ENCODE data around the gene PRRX1.

The PRRX1 gene

DNA sequence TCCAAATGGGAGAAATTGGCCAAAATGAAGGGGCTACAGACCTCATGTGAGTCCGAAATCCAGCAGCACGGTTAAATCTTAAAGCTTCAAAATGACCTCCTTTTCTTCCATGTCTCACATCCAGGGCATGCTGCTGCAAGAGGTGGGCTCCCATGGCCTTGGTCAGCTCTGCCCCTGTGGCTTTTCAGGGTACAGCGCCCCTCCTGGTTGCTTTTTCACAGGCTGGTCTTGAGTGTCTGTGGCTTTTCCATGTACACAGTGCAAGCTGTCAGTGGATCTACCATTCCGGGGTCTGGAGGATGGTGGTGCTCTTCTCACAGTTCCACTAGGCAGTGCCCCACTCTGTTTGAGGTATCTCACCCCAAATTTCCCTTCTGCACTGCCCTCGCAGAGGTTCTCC is 78.7 kb downstream of the PRRX1 start:
- no peaks in the 10 kb centered on the region for H3K4me1 ChIP-seq (ENCODE audit: control insufficient read depth, insufficient read depth, low read length)
- no peak overlapping the region for H3K4me3 ChIP-seq (ENCODE audit: low read depth, low read length)
- H3K27ac ChIP-seq (ENCODE audit: low read depth, low read length), result no peak overlapping the region
- peaks cover 17% of the 10 kb centered on the region for H3K9me3 ChIP-seq (ENCODE audit: control insufficient read depth, insufficient read depth, low read depth, low read length)
- no peaks in the 10 kb centered on the region for H3K36me3 ChIP-seq (ENCODE audit: control insufficient read depth, insufficient read depth, low read length)
- peaks cover 3% of the 10 kb centered on the region; the same call in 1 of the 2 replicates for H3K27me3 ChIP-seq (ENCODE audit: control insufficient read depth, insufficient read depth, low read length)
- no peak overlapping the region for H3K9ac ChIP-seq (ENCODE audit: low read length)

- Histone ChIP-seq H3K4me3 (ENCODE audit: low read depth, low read length) (no peak overlapping the region), H3K27ac (ENCODE audit: low read depth, low read length) (no peak overlapping the region), H3K27me3 (ENCODE audit: control insufficient read depth, insufficient read depth, low read length) (peaks cover 6% of the 10 kb centered on the region; the same call in 1 of the 2 replicates), H3K9ac (ENCODE audit: low read length) (no peak overlapping the region), H3K4me1 (ENCODE audit: control insufficient read depth, insufficient read depth, low read length) (no peaks in the 10 kb centered on the region), H3K36me3 (ENCODE audit: control insufficient read depth, insufficient read depth, low read length) (no peaks in the 10 kb centered on the region), H3K9me3 (ENCODE audit: control insufficient read depth, insufficient read depth, low read depth, low read length) (peaks cover 17% of the 10 kb centered on the region)
Observed at GRCh38 chr1:170743083-170743482, 79.2 kb downstream of the PRRX1 start.

GRCh38 chr1:170749549-170749948 is 85.6 kb downstream of the PRRX1 start:
- Histone ChIP-seq H3K27me3 (ENCODE audit: control insufficient read depth, insufficient read depth, low read length) (peaks cover 6% of the 10 kb centered on the region; the same call in 1 of the 2 replicates), H3K4me1 (ENCODE audit: control insufficient read depth, insufficient read depth, low read length) (no peaks in the 10 kb centered on the region), H3K9ac (ENCODE audit: low read length) (no peak overlapping the region), H3K27ac (ENCODE audit: low read depth, low read length) (no peak overlapping the region), H3K9me3 (ENCODE audit: control insufficient read depth, insufficient read depth, low read depth, low read length) (peaks cover under 1% of the 10 kb centered on the region; the same call in 1 of the 2 replicates), H3K36me3 (ENCODE audit: control insufficient read depth, insufficient read depth, low read length) (no peaks in the 10 kb centered on the region), H3K4me3 (ENCODE audit: low read depth, low read length) (no peak overlapping the region)

DNA sequence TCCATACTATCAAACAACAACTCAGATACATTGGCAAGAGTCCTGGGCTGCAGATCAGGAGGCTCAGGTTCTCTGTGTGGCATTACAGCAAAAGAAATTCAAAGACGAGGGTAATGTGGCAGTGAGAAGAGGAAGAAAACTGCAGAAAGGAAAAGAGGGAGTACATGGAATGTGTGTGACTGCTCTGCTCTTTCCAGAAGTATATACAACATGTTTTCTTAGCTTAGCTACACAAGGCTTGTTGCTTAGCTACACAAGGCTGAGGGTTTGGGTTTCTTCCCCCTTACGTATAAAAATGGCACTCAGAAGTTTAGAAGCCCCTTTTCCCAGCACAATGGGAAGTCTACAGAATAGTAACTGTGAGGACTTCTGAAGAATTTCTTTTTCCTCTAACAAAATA is 86.0 kb downstream of the PRRX1 start:
- Histone ChIP-seq H3K9ac (ENCODE audit: low read length) (no peak overlapping the region), H3K4me1 (ENCODE audit: control insufficient read depth, insufficient read depth, low read length) (no peaks in the 10 kb centered on the region), H3K36me3 (ENCODE audit: control insufficient read depth, insufficient read depth, low read length) (no peaks in the 10 kb centered on the region), H3K27me3 (ENCODE audit: control insufficient read depth, insufficient read depth, low read length) (peaks cover 6% of the 10 kb centered on the region; the same call in 1 of the 2 replicates), H3K27ac (ENCODE audit: low read depth, low read length) (no peak overlapping the region), H3K9me3 (ENCODE audit: control insufficient read depth, insufficient read depth, low read depth, low read length) (no peaks in the 10 kb centered on the region), H3K4me3 (ENCODE audit: low read depth, low read length) (no peak overlapping the region)

GRCh38 chr1:170755795-170756194 is 91.9 kb downstream of the PRRX1 start:
- no peaks in the 10 kb centered on the region for H3K4me1 ChIP-seq (ENCODE audit: control insufficient read depth, insufficient read depth, low read length)
- H3K27ac ChIP-seq (ENCODE audit: low read depth, low read length), result no peak overlapping the region
- no peaks in the 10 kb centered on the region for H3K27me3 ChIP-seq (ENCODE audit: control insufficient read depth, insufficient read depth, low read length)
- H3K9ac ChIP-seq (ENCODE audit: low read length), result no peak overlapping the region
- no peaks in the 10 kb centered on the region for H3K9me3 ChIP-seq (ENCODE audit: control insufficient read depth, insufficient read depth, low read depth, low read length)
- H3K36me3 ChIP-seq (ENCODE audit: control insufficient read depth, insufficient read depth, low read length), result no peaks in the 10 kb centered on the region
- no peak overlapping the region for H3K4me3 ChIP-seq (ENCODE audit: low read depth, low read length)

- no peaks in the 10 kb centered on the region for H3K4me1 ChIP-seq (ENCODE audit: control insufficient read depth, insufficient read depth, low read length)
- H3K27ac ChIP-seq (ENCODE audit: low read depth, low read length), result no peak overlapping the region
- no peaks in the 10 kb centered on the region for H3K9me3 ChIP-seq (ENCODE audit: control insufficient read depth, insufficient read depth, low read depth, low read length)
- H3K4me3 ChIP-seq (ENCODE audit: low read depth, low read length), result no peak overlapping the region
- H3K9ac ChIP-seq (ENCODE audit: low read length), result no peak overlapping the region
- H3K36me3 ChIP-seq (ENCODE audit: control insufficient read depth, insufficient read depth, low read length), result no peaks in the 10 kb centered on the region
- no peaks in the 10 kb centered on the region for H3K27me3 ChIP-seq (ENCODE audit: control insufficient read depth, insufficient read depth, low read length)
Observed at GRCh38 chr1:170758992-170759391, 95.1 kb downstream of the PRRX1 start.

DNA sequence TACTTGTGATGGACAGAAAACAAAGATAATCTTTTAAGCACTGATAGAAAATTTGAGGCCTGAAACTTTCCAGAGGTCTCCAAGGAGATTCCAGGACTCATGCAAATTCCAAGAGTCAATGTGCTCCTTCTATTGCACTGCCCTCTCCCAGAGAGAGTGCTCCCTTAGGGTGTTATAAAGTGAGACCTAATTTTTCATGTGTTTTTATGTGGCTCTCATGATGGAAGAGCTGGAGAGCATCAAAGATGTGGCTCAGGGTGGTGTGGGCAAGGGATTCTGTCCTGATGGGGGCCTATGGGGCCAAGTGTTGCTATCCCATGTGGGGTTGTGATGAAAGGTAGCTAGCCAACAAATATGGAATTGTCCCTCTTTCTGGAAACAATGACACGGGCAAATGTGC is 101.3 kb downstream of the PRRX1 start:
- H3K4me3 ChIP-seq (ENCODE audit: low read depth, low read length), result no peak overlapping the region

GRCh38 chr1:170765712-170766330 is 101.9 kb downstream of the PRRX1 start:
- Histone ChIP-seq H3K9ac (ENCODE audit: low read length) (no peak overlapping the region), H3K27ac (ENCODE audit: low read depth, low read length) (no peak overlapping the region), H3K4me1 (ENCODE audit: control insufficient read depth, insufficient read depth, low read length) (no peaks in the 10 kb centered on the region), H3K27me3 (ENCODE audit: control insufficient read depth, insufficient read depth, low read length) (no peaks in the 10 kb centered on the region), H3K9me3 (ENCODE audit: control insufficient read depth, insufficient read depth, low read depth, low read length) (no peaks in the 10 kb centered on the region), H3K4me3 (ENCODE audit: low read depth, low read length) (no peak overlapping the region), H3K36me3 (ENCODE audit: control insufficient read depth, insufficient read depth, low read length) (no peaks in the 10 kb centered on the region)

More for the DNA sequence above, 101.3 kb downstream of the PRRX1 start:
- H3K4me1 ChIP-seq (ENCODE audit: control insufficient read depth, insufficient read depth, low read length), result no peaks in the 10 kb centered on the region
- H3K9me3 ChIP-seq (ENCODE audit: control insufficient read depth, insufficient read depth, low read depth, low read length), result no peaks in the 10 kb centered on the region
- no peak overlapping the region for H3K27ac ChIP-seq (ENCODE audit: low read depth, low read length)
- no peaks in the 10 kb centered on the region for H3K36me3 ChIP-seq (ENCODE audit: control insufficient read depth, insufficient read depth, low read length)
- no peaks in the 10 kb centered on the region for H3K27me3 ChIP-seq (ENCODE audit: control insufficient read depth, insufficient read depth, low read length)
- no peak overlapping the region for H3K9ac ChIP-seq (ENCODE audit: low read length)

GRCh38 chr1:170768929-170769328 is 105.0 kb downstream of the PRRX1 start:
- H3K36me3 ChIP-seq (ENCODE audit: control insufficient read depth, insufficient read depth, low read length), result no peaks in the 10 kb centered on the region
- no peak overlapping the region for H3K27ac ChIP-seq (ENCODE audit: low read depth, low read length)

DNA sequence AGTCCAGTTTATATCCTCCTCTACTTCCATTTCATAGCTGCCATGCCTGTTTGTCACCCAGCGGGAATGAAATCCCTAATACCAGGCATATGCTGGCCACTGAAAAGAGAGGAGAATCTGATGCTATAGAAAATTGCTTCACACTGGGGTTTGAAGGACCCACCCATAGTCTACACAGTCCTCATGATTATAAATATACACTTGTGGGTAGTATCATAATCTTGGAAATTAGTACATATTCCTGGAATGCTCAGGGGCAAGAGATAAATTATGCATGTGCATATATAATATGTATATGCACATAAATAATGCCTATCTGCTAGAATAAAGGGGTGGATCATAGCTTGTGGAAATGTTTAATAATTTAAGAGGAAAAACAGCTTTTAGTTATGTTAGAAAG is 105.8 kb downstream of the PRRX1 start:
- Histone ChIP-seq H3K27ac (ENCODE audit: low read depth, low read length) (no peak overlapping the region), H3K36me3 (ENCODE audit: control insufficient read depth, insufficient read depth, low read length) (no peaks in the 10 kb centered on the region), H3K27me3 (ENCODE audit: control insufficient read depth, insufficient read depth, low read length) (no peaks in the 10 kb centered on the region), H3K4me3 (ENCODE audit: low read depth, low read length) (no peak overlapping the region), H3K9ac (ENCODE audit: low read length) (no peak overlapping the region), H3K9me3 (ENCODE audit: control insufficient read depth, insufficient read depth, low read depth, low read length) (no peaks in the 10 kb centered on the region), H3K4me1 (ENCODE audit: control insufficient read depth, insufficient read depth, low read length) (no peaks in the 10 kb centered on the region)

More at GRCh38 chr1:170768929-170769328, 105.0 kb downstream of the PRRX1 start:
- H3K9ac ChIP-seq (ENCODE audit: low read length), result no peak overlapping the region
- H3K27me3 ChIP-seq (ENCODE audit: control insufficient read depth, insufficient read depth, low read length), result no peaks in the 10 kb centered on the region
- H3K9me3 ChIP-seq (ENCODE audit: control insufficient read depth, insufficient read depth, low read depth, low read length), result no peaks in the 10 kb centered on the region
- H3K4me3 ChIP-seq (ENCODE audit: low read depth, low read length), result no peak overlapping the region
- no peaks in the 10 kb centered on the region for H3K4me1 ChIP-seq (ENCODE audit: control insufficient read depth, insufficient read depth, low read length)

DNA sequence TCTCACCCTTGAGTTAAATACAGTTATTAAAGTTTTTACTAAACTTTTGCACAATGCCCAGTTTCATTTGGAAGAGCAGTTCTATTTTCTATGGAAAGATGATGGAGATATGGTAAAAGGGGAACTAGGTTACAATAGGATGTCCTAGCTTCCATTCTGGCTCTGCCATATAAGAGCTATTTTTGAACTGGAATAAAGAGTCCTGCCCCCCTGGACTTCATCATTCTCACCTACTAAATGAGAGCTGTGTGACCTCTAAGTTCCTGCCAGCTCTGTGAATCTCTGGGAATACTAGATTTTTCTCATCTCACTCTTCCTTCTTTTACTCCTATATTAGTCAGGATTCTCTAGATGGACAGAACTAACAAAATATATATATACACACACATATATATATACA is 106.3 kb downstream of the PRRX1 start:
- H3K27me3 ChIP-seq (ENCODE audit: control insufficient read depth, insufficient read depth, low read length), result no peaks in the 10 kb centered on the region
- no peaks in the 10 kb centered on the region for H3K36me3 ChIP-seq (ENCODE audit: control insufficient read depth, insufficient read depth, low read length)
- no peak overlapping the region for H3K4me3 ChIP-seq (ENCODE audit: low read depth, low read length)
- H3K9me3 ChIP-seq (ENCODE audit: control insufficient read depth, insufficient read depth, low read depth, low read length), result no peaks in the 10 kb centered on the region
- H3K9ac ChIP-seq (ENCODE audit: low read length), result no peak overlapping the region
- H3K4me1 ChIP-seq (ENCODE audit: control insufficient read depth, insufficient read depth, low read length), result no peaks in the 10 kb centered on the region
- H3K27ac ChIP-seq (ENCODE audit: low read depth, low read length), result no peak overlapping the region
